IPS DF 6.9 (cell line): ENCODE results near the gene KRTAP22-2.

ENCODE experiments used
- DNase-seq: peaks from one replicate; pipeline ENCODE4 v3.0.0-alpha.2; 2013; ENCODE audit warnings: low read depth, low spot score
- H3K27ac ChIP-seq: one replicate; pipeline ENCODE4 v1.5.1; 2013; ENCODE audit warnings: low read length, control low read depth
- H3K27me3 ChIP-seq: 2 replicates; pipeline ENCODE4 v1.6.1; 2013; ENCODE audit warnings: mild to moderate bottlenecking, low read length; ENCODE audit not compliant: control insufficient read depth, insufficient read depth
- H3K36me3 ChIP-seq: 2 replicates; pipeline ENCODE4 v1.6.1; 2013; ENCODE audit warnings: low read length; ENCODE audit not compliant: control insufficient read depth, insufficient read depth
- H3K4me1 ChIP-seq: 2 replicates; pipeline ENCODE4 v1.6.1; 2013; ENCODE audit warnings: low read length; ENCODE audit not compliant: control insufficient read depth, insufficient read depth
- H3K4me3 ChIP-seq: 2 replicates; pipeline ENCODE4 v1.5.1; 2013; ENCODE audit warnings: mild to moderate bottlenecking, low read length
- H3K9me3 ChIP-seq: 2 replicates; pipeline ENCODE4 v1.6.1; 2013; ENCODE audit warnings: low read length, inconsistent platforms; ENCODE audit not compliant: control insufficient read depth, insufficient read depth
- WGBS: extraction: QIAGEN DNeasy Blood & Tissue Kit; methylation state at CpG from one replicate; pipeline ENCODE4 v1.1.7; 2013; ENCODE audit warnings: mixed read lengths, missing lambda C conversion rate; ENCODE audit not compliant: insufficient read length, insufficient coverage; 5-methylcytosine and 5-hydroxymethylcytosine counted together

Gene KRTAP22-2

GRCh38 chr21:30563630-30564029 lies 26.6 kb downstream of the KRTAP22-2 start:
- Histone ChIP-seq H3K9me3 (peaks cover 5% of the 10 kb centered on the region), H3K27ac (no peak overlapping the region), H3K4me1 (no peaks in the 10 kb centered on the region; the same call in 1 of the 2 replicates), H3K36me3 (no peaks in the 10 kb centered on the region), H3K27me3 (no peaks in the 10 kb centered on the region), H3K4me3 (no peak overlapping the region)
- WGBS = no CpG with 5 or more reads among the region's 2 CpGs
- no peak for DNase-seq

- Histone ChIP-seq H3K27ac (no peak overlapping the region), H3K4me1 (no peaks in the 10 kb centered on the region; the same call in 1 of the 2 replicates), H3K36me3 (no peaks in the 10 kb centered on the region), H3K9me3 (peaks cover 5% of the 10 kb centered on the region), H3K27me3 (no peaks in the 10 kb centered on the region), H3K4me3 (no peak overlapping the region)
- no CpG with 5 or more reads among the region's 6 CpGs for WGBS
- no peak for DNase-seq
Observed at GRCh38 chr21:30563072-30563471, 27.1 kb downstream of the KRTAP22-2 start.

- peaks cover 5% of the 10 kb centered on the region for H3K9me3 ChIP-seq
- H3K4me3 ChIP-seq = no peak overlapping the region
- no peak for DNase-seq
- no peaks in the 10 kb centered on the region; the same call in 1 of the 2 replicates for H3K4me1 ChIP-seq
- H3K36me3 ChIP-seq = no peaks in the 10 kb centered on the region
- no CpG with 5 or more reads among the region's 2 CpGs for WGBS
- H3K27ac ChIP-seq = no peak overlapping the region
- no peaks in the 10 kb centered on the region for H3K27me3 ChIP-seq
Observed at GRCh38 chr21:30561957-30562356, 28.2 kb downstream of the KRTAP22-2 start.

- no CpG with 5 or more reads among the region's 2 CpGs for WGBS
- no peaks in the 10 kb centered on the region for H3K36me3 ChIP-seq
- no peaks in the 10 kb centered on the region for H3K27me3 ChIP-seq
- H3K9me3 ChIP-seq = peaks cover 8% of the 10 kb centered on the region
- DNase-seq = no peak
- H3K27ac ChIP-seq = no peak within 1 kb of the TSS
- H3K4me1 ChIP-seq = no peaks in the 10 kb centered on the region; the same call in 1 of the 2 replicates
- H3K4me3 ChIP-seq = no peak within 1 kb of the TSS
Observed at GRCh38 chr21:30561264-30561895, 28.8 kb downstream of the KRTAP22-2 start, which contains the start of gene KRTAP19-7. TSS of gene KRTAP19-7 (minus strand) at chr21:30561314. CDS start at chr21:30561289, 25 bp downstream.

GRCh38 chr21:30555095-30555494 lies 35.1 kb downstream of the KRTAP22-2 start:
- no peaks in the 10 kb centered on the region for H3K4me1 ChIP-seq
- no CpG with 5 or more reads among the region's 2 CpGs for WGBS

GRCh38 chr21:30552782-30553181 lies 37.4 kb downstream of the KRTAP22-2 start:
- no peaks in the 10 kb centered on the region for H3K36me3 ChIP-seq
- no peaks in the 10 kb centered on the region for H3K27me3 ChIP-seq
- no peak for DNase-seq
- WGBS = no CpG with 5 or more reads among the region's 1 CpG
- no peak overlapping the region for H3K27ac ChIP-seq
- no peaks in the 10 kb centered on the region for H3K4me1 ChIP-seq
- no peak overlapping the region for H3K4me3 ChIP-seq
- peaks cover 5% of the 10 kb centered on the region for H3K9me3 ChIP-seq

More at GRCh38 chr21:30555095-30555494, 35.1 kb downstream of the KRTAP22-2 start:
- H3K9me3 ChIP-seq = peaks cover 7% of the 10 kb centered on the region
- DNase-seq = no peak
- no peak overlapping the region for H3K27ac ChIP-seq
- H3K36me3 ChIP-seq = no peaks in the 10 kb centered on the region
- no peaks in the 10 kb centered on the region for H3K27me3 ChIP-seq
- no peak overlapping the region for H3K4me3 ChIP-seq

GRCh38 chr21:30541764-30542163 lies 48.4 kb downstream of the KRTAP22-2 start, which contains the start of gene KRTAP19-6:
TSS of gene KRTAP19-6 (minus strand) at chr21:30541864. CDS start at chr21:30541833, 31 bp downstream.
- peaks cover 1% of the 10 kb centered on the region; the same call in 1 of the 2 replicates for H3K9me3 ChIP-seq
- H3K4me1 ChIP-seq = no peaks in the 10 kb centered on the region
- no peaks in the 10 kb centered on the region for H3K36me3 ChIP-seq
- no CpG with 5 or more reads among the region's 1 CpG for WGBS
- H3K27me3 ChIP-seq = no peaks in the 10 kb centered on the region
- H3K27ac ChIP-seq = no peak within 1 kb of the TSS
- H3K4me3 ChIP-seq = no peak within 1 kb of the TSS
- no peak for DNase-seq
